WI38 (cell line): ENCODE results near the gene PSMD6.

Experiments used
- H3K4me3 ChIP-seq: 2 replicates; pipeline ENCODE4 v1.5.1; 2011; ENCODE audit warnings: low read depth, mild to moderate bottlenecking, control low read depth, low read length
- TF ChIP-seq, protein P1 (sequence below): IDR thresholded peaks from 2 replicates; pipeline ENCODE4 v1.5.1; 2012; ENCODE audit warnings: low read depth, mild to moderate bottlenecking, control low read depth, low read length

The PSMD6 gene

DNA sequence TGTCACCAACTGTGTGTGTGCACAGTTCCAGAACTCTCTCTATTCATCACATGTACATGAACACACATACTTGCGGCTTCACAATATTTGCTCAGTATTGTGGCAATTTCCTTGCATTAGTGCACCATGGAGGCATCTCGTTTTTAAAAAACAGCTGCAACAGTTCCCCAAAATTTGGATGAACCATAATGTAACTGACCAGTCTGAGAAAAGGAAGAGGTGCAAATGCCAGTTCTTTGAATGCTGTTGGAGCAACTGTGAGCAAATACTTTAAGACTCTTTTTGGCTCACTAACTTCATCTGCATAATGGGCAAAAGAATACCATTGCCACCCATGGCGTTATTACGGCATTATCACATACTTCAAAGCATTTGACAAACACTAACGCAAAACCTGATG, 38.3 kb upstream of the PSMD6 start:
- H3K4me3 ChIP-seq = no peak overlapping the region
- TF ChIP-seq, protein P1, sequence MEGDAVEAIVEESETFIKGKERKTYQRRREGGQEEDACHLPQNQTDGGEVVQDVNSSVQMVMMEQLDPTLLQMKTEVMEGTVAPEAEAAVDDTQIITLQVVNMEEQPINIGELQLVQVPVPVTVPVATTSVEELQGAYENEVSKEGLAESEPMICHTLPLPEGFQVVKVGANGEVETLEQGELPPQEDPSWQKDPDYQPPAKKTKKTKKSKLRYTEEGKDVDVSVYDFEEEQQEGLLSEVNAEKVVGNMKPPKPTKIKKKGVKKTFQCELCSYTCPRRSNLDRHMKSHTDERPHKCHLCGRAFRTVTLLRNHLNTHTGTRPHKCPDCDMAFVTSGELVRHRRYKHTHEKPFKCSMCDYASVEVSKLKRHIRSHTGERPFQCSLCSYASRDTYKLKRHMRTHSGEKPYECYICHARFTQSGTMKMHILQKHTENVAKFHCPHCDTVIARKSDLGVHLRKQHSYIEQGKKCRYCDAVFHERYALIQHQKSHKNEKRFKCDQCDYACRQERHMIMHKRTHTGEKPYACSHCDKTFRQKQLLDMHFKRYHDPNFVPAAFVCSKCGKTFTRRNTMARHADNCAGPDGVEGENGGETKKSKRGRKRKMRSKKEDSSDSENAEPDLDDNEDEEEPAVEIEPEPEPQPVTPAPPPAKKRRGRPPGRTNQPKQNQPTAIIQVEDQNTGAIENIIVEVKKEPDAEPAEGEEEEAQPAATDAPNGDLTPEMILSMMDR = no peak

DNA sequence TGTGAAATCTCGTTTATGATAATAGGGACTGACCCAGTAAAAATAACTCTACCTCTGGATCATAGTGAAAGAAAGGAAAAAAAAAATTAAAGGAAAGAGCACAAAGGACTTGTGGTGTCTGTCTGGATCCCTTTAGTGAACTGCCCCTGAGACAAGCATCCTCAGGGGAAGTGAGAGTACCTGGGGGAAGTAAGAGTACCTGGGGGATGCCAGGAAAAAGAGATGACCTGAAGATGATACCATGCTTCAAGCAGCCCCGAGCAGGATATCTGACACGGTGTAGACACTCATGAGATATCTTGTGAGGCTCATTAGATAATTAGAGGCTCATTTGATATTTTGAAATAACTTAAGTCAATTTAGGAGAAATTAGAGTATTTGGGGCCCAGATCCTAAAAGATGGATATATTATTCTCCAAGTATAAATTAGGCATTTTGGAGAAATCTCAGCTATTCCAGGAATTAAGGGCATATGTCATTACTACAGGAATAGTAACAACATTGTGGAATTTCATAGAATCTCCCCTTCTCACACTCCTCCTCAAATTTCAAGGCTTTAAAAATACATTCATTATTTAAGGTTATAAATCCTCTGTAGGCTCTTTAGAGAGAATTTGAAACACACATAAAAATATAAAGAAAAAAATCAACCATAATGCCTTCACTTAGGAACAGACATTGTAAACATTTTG, 36.3 kb upstream of the PSMD6 start:
- TF ChIP-seq, protein P1 = no peak
- H3K4me3 ChIP-seq = no peak overlapping the region

DNA sequence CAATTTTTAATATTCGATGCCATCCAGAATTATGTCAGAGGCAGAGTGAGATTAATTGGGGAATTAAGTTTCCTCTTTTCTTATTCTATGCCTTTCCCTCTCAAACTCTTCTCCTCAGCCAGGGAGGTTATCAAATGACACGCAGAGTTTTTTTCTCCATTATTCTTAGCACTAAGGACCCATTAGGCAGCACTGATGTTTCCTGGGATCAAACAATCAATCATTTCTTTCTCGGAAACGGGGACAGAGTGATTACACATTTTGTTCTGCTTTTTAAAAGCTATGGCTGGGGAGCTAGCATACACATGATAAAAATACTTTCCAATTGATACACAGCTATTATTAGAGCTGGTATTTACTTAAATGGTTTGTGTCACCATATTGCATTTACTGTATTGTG, 35.3 kb upstream of the PSMD6 start:
- H3K4me3 ChIP-seq = no peak overlapping the region
- TF ChIP-seq, protein P1 = no peak

DNA sequence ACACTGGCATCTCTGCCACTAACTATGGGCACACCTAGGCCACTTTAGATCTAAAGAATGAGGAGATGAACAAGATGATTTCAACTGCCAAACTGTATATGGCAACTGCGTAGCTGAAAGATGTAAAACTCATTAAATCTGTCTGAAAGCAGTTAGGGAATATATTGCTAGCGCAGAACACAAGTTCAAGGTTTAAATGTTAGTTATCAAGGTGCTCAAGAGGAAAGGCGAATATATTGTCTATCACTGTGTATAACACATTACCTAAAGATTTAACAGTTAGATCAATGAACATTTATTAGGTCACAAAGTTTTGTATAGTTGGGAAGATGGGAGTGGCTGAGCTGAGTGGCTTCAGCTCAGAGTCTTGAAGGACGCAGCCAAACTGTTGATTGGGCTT, 33.9 kb upstream of the PSMD6 start:
- H3K4me3 ChIP-seq = no peak overlapping the region
- TF ChIP-seq, protein P1 = no peak

DNA sequence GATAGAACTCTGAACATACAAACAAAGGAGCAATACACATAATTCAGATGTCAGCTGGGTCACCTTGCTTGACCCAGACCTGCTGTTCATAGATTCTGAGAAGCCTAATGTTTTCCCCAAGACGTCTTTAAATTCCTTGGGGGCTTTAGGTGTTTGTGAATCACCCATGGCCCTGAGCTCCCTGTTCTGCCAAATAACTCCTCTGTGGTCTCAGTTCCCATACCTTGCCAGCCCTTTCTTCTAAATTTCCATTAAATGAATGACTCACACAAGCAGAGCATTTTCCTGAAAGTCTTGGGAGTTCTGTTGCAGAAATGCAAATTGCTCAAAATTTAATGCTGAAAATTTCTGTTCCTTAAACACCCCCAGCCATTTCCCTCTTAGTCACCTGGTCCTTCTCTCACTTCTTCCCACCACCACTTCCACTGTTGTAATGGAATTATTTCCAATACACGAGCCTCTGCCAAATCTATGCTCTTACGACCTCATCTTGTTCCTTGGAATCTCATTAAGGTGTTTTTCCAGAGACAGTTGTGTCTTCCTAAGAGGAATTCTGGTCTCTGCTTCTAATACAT, 33.4 kb upstream of the PSMD6 start:
- TF ChIP-seq, protein P1 = no peak
- H3K4me3 ChIP-seq = no peak overlapping the region

DNA sequence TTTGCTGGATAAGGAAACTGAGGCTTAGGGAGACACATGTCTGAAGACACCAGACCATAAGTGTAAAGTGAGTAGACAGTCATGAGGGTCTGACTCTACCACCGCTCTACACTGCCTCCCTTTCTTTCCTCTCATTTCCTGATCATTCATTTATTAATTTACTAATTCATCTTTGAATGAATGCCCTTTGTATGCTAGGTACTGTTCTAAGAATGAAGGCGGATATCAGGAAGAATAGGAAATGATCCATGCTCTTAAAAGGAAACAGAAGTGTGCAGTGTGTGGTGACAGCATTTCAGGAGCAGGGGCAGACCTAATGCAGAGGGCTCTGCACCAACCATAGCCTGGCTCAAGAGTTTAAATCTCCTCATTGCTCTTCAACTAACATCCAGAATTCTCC, 31.8 kb upstream of the PSMD6 start:
- TF ChIP-seq, protein P1 = no peak
- no peak overlapping the region for H3K4me3 ChIP-seq

- TF ChIP-seq, protein P1 = no peak
These were observed 31.2 kb upstream of the PSMD6 start for GRCh38 chr3:64054488-64054887.

More at GRCh38 chr3:64054488-64054887, 31.2 kb upstream of the PSMD6 start:
- no peak overlapping the region for H3K4me3 ChIP-seq
